ENCODE measurements around the gene HSPG2. TPM values are rescaled to one million over a fixed set of nuclear protein-coding genes. Genes with fewer than 3 reads are reported as not detected.

The HSPG2 gene
- total and polyA plus RNA-seq, 2 donors (not counting 1 experiment from before 2014, with no cell fraction given): 2.0 to 4.5 TPM

DNA sequence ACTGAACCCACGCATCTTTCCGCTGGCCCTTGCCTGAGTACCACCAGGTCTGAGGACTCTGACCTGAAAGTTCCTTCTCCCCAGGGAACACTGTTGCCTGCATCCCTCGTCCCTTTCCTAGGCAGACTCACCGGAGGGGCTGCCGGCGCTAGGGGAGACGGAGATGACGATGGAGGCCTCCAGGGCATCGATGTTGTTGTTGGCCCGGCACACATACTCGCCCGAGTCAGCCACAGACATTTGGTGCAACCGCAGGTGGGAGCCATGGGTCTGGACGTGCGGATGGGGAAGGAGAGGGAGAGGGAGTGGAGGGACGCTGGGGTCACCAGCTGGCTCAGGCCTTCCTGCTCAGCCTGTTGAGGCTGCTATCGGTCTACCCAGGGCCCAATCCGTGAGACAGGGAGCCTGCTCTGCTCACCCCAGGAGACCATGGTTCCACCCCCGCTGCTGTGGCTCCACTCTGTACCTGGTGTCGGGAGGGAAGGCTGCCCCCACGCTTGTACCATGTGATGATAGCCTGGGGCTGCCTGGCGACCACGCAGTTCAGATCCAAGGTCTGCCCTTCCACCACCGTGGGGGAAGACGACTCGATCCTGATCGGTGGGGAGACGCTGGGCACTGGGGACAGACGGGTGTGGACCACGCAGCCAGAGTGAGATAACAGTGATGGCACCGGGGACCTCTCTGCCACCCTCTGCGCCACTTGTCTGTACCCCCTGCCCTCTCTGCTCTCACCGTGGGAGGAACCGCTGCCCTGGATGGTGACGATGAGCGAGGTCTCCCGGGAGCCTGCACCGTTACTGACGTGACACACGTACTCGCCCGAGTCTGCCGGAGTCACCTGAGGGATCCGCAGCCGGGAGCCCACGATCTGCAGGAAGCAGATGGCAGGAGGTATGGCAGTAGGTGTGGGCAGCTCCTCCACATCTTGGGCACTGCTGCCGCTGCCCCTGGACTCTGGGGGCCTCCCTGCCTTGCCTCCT is 89.6 kb downstream of the HSPG2 start:
- TF ChIP-seq, protein P1, sequence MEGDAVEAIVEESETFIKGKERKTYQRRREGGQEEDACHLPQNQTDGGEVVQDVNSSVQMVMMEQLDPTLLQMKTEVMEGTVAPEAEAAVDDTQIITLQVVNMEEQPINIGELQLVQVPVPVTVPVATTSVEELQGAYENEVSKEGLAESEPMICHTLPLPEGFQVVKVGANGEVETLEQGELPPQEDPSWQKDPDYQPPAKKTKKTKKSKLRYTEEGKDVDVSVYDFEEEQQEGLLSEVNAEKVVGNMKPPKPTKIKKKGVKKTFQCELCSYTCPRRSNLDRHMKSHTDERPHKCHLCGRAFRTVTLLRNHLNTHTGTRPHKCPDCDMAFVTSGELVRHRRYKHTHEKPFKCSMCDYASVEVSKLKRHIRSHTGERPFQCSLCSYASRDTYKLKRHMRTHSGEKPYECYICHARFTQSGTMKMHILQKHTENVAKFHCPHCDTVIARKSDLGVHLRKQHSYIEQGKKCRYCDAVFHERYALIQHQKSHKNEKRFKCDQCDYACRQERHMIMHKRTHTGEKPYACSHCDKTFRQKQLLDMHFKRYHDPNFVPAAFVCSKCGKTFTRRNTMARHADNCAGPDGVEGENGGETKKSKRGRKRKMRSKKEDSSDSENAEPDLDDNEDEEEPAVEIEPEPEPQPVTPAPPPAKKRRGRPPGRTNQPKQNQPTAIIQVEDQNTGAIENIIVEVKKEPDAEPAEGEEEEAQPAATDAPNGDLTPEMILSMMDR (IDR thresholded peaks at IDR 0.05): no peak
- no peak for TF ChIP-seq EZH2 (IDR thresholded peaks at IDR 0.05; ENCODE audit: borderline replicate concordance, insufficient read depth, low read depth, low read length, poor library complexity, severe bottlenecking)
- H2AFZ ChIP-seq (ENCODE audit: insufficient read depth, low read depth, low read length, poor library complexity, severe bottlenecking): no peak overlapping the region
- H3K36me3 ChIP-seq (replicated peaks in 1 of 2; ENCODE audit: control extremely low read depth in 1 of 2, control insufficient read depth in 1 of 2, extremely low read depth in 1 of 2, insufficient read depth in 2 of 2, low read length in 1 of 2): peaks cover 0 to 2% of the 10 kb centered on the region in 2 experiments
- peaks cover 0 to 4% (median 0%) of the 10 kb centered on the region in 3 donors for H3K9me3 ChIP-seq (ENCODE audit: control extremely low read depth in 1 of 3, control insufficient read depth in 2 of 3, insufficient read depth in 1 of 3, low read length in 2 of 3)
- ChIA-PET POLR2A (no interaction called here), CTCF (no interaction called here)
- Mint-ChIP-seq H3K4me1 (peaks cover 8% of the 10 kb centered on the region), H3K27ac (no peak overlapping the region), H3K4me3 (no peak overlapping the region), H3K27me3 (no peaks in the 10 kb centered on the region), H3K9me3 (ENCODE audit: insufficient read depth) (no peaks in the 10 kb centered on the region)
- H3K79me2 ChIP-seq (ENCODE audit: control insufficient read depth, insufficient read depth, low read length): no peaks in the 10 kb centered on the region
- no peak for ATAC-seq (ENCODE audit: low read depth)
- intact Hi-C loops (cut with micrococcal nuclease): no loop called here
- H3K4me3 ChIP-seq (ENCODE audit: control extremely low read depth in 1 of 5, extremely low read depth in 1 of 5, insufficient read depth in 1 of 5, low read depth in 2 of 5, low read length in 4 of 5): no peak overlapping the region
- peaks cover 5 to 8% of the 10 kb centered on the region in 2 donors for H3K4me1 ChIP-seq (ENCODE audit: control insufficient read depth in 2 of 2, insufficient read depth in 2 of 2, low read length in 2 of 2)
- 95% methylated on average over 47 of the region's 47 CpGs for WGBS (ENCODE audit: insufficient coverage)
- no peaks in the 10 kb centered on the region for H3K27me3 ChIP-seq (replicated peaks in 1 of 4; ENCODE audit: control extremely low read depth in 1 of 4, control insufficient read depth in 3 of 4, insufficient read depth in 4 of 4, low read length in 3 of 4)
- H3K9ac ChIP-seq (ENCODE audit: low read length): no peak overlapping the region
- H4K20me1 ChIP-seq (ENCODE audit: control insufficient read depth, insufficient read depth, low read length, poor library complexity, severe bottlenecking): no peaks in the 10 kb centered on the region
- no peak overlapping the region for H3K27ac ChIP-seq (ENCODE audit: low read length in 2 of 2)
- H3K4me2 ChIP-seq (replicated peaks; ENCODE audit: low read depth, low read length, poor library complexity, severe bottlenecking): no peak overlapping the region
- DNase-seq: no peak

Data from B cell (primary cell).